ENCODE data around the gene SFSWAP. TPM values are rescaled to one million over a fixed set of nuclear protein-coding genes. Genes with fewer than 3 reads are reported as not detected.

SFSWAP gene
- total and polyA plus RNA-seq, 2 of the 8 experiments (the other 6 are each of a cell fraction or from before 2014, with no cell fraction given) = 36.5 to 49.5 TPM

GRCh38 chr12:131675126-131676080 is 35.5 kb upstream of the SFSWAP start (continued):
- no peak for TF ChIP-seq MAX (IDR thresholded peaks at IDR 0.05)
- no peak for TF ChIP-seq EZH2 (IDR thresholded peaks at IDR 0.05; ENCODE audit: low read depth, low read length, severe bottlenecking)
- no peak for TF ChIP-seq MAFK (IDR thresholded peaks at IDR 0.05; ENCODE audit: low read depth, low read length)
- no peak for TF ChIP-seq SUZ12 (IDR thresholded peaks at IDR 0.05; ENCODE audit: low read length)
- TF ChIP-seq CBX8 (IDR thresholded peaks at IDR 0.05; ENCODE audit: borderline replicate concordance, low read depth, low read length) = no peak
- TF ChIP-seq RBBP5 (IDR thresholded peaks at IDR 0.05; ENCODE audit: borderline replicate concordance, low read depth, low read length) = no peak
- no peak for TF ChIP-seq RAD21 (IDR thresholded peaks at IDR 0.05 in 1 of 2, conservative IDR thresholded peaks at IDR 0.05 in 1 of 2; ENCODE audit: low read depth in 2 of 2, low read length in 2 of 2)
- no peak for TF ChIP-seq SP2 (IDR thresholded peaks at IDR 0.05; ENCODE audit: low read length)
- TF ChIP-seq CTBP2 (IDR thresholded peaks at IDR 0.05; ENCODE audit: borderline replicate concordance, insufficient read depth, insufficient read length, low read length) = no peak
- no peak for TF ChIP-seq PHF8 (conservative IDR thresholded peaks at IDR 0.05; ENCODE audit: low read depth, low read length)
